ENCODE data around the gene ZNF469. TPM values are rescaled to one million over a fixed set of nuclear protein-coding genes. Genes with fewer than 3 reads are reported as not detected.

Gene ZNF469
- total RNA-seq, 1 donor from 2014 or later: under 0.01 TPM

DNA sequence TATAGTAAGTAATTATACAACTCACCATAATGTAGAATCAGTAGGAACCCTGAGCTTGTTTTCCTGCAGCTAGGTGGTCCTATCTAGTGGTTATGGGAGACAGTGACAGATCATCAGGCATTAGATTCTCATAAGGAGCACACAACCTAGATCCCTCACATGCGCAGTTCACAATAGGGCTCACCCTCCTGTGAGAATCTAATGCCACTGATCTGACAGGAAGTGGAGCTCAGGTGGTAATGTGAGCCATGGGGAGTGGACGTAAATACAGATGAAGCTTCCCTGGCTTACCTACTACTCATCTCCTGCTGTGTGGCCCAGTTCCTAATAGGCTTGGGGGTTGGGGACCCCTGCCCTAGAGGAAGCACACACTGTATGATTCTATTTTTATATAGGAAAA is 21.8 kb upstream of the ZNF469 start:
- no peaks in the 10 kb centered on the region for H3K36me3 ChIP-seq (ENCODE audit: control insufficient read depth, insufficient read depth, low read length)
- TF ChIP-seq, protein P1, sequence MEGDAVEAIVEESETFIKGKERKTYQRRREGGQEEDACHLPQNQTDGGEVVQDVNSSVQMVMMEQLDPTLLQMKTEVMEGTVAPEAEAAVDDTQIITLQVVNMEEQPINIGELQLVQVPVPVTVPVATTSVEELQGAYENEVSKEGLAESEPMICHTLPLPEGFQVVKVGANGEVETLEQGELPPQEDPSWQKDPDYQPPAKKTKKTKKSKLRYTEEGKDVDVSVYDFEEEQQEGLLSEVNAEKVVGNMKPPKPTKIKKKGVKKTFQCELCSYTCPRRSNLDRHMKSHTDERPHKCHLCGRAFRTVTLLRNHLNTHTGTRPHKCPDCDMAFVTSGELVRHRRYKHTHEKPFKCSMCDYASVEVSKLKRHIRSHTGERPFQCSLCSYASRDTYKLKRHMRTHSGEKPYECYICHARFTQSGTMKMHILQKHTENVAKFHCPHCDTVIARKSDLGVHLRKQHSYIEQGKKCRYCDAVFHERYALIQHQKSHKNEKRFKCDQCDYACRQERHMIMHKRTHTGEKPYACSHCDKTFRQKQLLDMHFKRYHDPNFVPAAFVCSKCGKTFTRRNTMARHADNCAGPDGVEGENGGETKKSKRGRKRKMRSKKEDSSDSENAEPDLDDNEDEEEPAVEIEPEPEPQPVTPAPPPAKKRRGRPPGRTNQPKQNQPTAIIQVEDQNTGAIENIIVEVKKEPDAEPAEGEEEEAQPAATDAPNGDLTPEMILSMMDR (IDR thresholded peaks at IDR 0.05; ENCODE audit: insufficient read depth, low read length, severe bottlenecking): no peak
- no peak overlapping the region for H3K4me3 ChIP-seq (ENCODE audit: low read depth, low read length)
- DNase-seq (ENCODE audit: low read depth): no peak
- no peak for FAIRE-seq
- H3K27me3 ChIP-seq (ENCODE audit: control insufficient read depth, insufficient read depth, low read length): no peaks in the 10 kb centered on the region

DNA sequence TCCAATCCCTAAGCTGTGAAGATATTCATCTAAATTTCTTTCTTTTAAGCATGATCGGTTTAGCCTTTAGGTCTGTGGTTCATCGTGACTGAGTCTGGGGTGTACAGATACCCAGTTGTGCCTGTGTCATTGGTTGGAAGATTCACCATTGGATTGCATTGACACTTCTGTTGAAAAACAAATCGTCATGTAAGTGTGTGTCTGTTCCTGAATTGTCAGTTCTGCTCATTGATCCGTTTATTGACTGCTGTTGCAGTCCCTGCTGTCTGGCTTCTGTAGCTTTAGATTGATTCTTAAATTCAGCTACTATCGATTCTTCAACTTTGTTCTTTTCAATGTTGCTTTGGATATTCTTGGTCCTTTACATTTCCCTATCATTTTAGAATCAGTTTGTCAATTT is 21.0 kb upstream of the ZNF469 start:
- Histone ChIP-seq H3K4me3 (ENCODE audit: low read depth, low read length) (no peak overlapping the region), H3K27me3 (ENCODE audit: control insufficient read depth, insufficient read depth, low read length) (no peaks in the 10 kb centered on the region), H3K36me3 (ENCODE audit: control insufficient read depth, insufficient read depth, low read length) (no peaks in the 10 kb centered on the region)
- TF ChIP-seq, protein P1 (IDR thresholded peaks at IDR 0.05; ENCODE audit: insufficient read depth, low read length, severe bottlenecking): no peak
- DNase-seq (ENCODE audit: low read depth) (no peak), FAIRE-seq (no peak)

DNA sequence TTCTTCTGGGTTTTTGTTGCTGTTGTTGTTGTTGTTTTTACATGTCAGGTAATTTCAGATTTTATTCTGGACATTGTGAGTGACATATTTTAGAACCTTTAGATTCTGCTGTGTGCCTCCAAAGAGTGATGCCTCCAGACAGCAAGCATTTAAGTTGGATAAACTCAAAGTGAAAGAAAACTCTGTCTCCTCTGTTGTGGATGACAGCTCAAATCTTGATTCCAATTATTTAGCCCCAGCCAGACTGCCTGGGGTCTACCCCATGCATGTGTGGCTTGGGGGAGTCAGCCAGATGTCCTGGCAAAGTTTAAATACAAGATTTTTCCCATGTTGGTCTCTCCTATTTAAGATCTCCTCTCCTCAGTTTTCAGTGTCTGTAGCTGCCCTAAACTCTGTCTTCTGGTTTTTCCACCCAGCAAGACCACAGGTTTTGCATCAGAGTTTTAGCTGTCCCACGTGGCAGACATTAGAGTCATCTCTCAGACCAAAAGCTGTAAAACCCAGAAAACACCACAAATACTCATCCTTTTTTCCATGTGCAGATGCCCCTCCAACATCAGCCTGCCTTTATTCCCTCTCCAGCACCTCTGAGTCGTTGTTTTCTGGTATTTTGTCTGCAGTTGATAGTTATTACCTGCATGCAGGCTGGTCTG is 19.4 kb upstream of the ZNF469 start:
- no peak for DNase-seq (ENCODE audit: low read depth)
- no peaks in the 10 kb centered on the region for H3K36me3 ChIP-seq (ENCODE audit: control insufficient read depth, insufficient read depth, low read length)
- no peak for FAIRE-seq
- H3K27me3 ChIP-seq (ENCODE audit: control insufficient read depth, insufficient read depth, low read length): no peaks in the 10 kb centered on the region
- H3K4me3 ChIP-seq (ENCODE audit: low read depth, low read length): no peak overlapping the region
- TF ChIP-seq, protein P1 (IDR thresholded peaks at IDR 0.05; ENCODE audit: insufficient read depth, low read length, severe bottlenecking): no peak

DNA sequence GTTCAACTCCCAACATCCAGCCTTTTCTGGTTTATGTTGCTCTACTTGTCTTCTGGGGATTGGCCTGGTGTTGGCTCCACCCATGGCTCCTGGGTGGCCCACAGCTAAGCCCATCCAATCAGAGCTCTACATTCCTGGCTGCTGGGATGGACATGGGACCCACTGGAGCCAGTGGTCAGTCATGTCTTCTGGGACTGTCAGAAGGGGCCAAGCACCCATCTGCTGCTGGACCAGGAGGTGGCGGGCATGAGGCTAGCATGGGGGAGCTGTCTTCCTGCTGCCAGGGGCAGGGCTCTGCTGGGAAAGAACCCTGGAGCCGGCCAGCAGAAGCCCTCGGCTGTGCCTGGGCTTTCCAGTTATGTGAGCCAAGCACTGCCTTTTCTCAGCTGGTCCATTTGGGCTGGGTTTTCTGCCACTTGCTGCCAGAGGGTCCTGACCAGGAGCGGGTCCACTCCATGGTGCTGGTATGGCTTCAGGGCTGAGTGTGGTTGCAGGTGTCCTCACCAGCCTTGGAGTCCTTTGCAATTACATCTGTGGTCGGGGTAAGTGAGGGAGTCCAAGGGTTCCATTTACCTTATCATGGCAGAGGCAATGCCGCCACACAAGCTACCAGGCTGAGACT is 17.4 kb upstream of the ZNF469 start:
- Histone ChIP-seq H3K4me3 (ENCODE audit: low read depth, low read length) (no peak overlapping the region), H3K27me3 (ENCODE audit: control insufficient read depth, insufficient read depth, low read length) (no peaks in the 10 kb centered on the region), H3K36me3 (ENCODE audit: control insufficient read depth, insufficient read depth, low read length) (no peaks in the 10 kb centered on the region)
- no peak for FAIRE-seq
- TF ChIP-seq, protein P1 (IDR thresholded peaks at IDR 0.05; ENCODE audit: insufficient read depth, low read length, severe bottlenecking): no peak
- no peak for DNase-seq (ENCODE audit: low read depth)

DNA sequence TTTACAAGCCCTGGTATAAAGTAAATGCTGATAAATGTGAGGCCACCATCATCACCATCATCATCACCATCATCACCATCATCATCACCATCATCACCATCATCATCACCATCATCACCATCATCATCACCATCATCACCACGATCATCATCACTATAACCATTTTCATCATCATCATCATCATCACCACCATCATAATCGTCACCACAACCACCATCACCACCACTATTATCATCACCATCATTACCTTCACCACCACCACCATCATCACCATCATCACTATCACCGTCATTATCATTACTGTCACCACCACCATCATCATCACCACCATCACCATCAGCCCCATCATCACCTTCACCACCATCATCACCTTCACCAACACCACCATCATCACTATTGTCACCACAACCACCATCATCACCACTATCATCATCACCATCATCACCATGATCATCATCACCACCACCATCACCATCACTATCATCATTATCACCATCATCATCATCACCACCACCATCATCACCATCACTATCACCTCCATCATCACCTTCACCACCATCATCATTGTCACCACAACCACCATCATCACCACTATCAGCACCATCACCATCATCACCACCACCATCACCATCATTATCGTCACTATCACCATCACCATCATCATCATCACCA is 16.6 kb upstream of the ZNF469 start:
- TF ChIP-seq, protein P1 (IDR thresholded peaks at IDR 0.05; ENCODE audit: insufficient read depth, low read length, severe bottlenecking): no peak
- FAIRE-seq (no peak), DNase-seq (ENCODE audit: low read depth) (no peak)
- Histone ChIP-seq H3K27me3 (ENCODE audit: control insufficient read depth, insufficient read depth, low read length) (no peaks in the 10 kb centered on the region), H3K4me3 (ENCODE audit: low read depth, low read length) (no peak overlapping the region), H3K36me3 (ENCODE audit: control insufficient read depth, insufficient read depth, low read length) (no peaks in the 10 kb centered on the region)

Data from bronchial epithelial cell (primary cell).